ENCODE measurements around the gene AGPS. TPM values are rescaled to one million over a fixed set of nuclear protein-coding genes. Genes with fewer than 3 reads are reported as not detected.
A peak's percentile ranks its signal among the peaks of the same experiment; 100 is the strongest.

Gene AGPS
- total and polyA plus RNA-seq, 9 of the 15 experiments (the other 6 are each of a cell fraction or from before 2014, with no cell fraction given): 15.5 to 211 (median 63.1) TPM

DNA sequence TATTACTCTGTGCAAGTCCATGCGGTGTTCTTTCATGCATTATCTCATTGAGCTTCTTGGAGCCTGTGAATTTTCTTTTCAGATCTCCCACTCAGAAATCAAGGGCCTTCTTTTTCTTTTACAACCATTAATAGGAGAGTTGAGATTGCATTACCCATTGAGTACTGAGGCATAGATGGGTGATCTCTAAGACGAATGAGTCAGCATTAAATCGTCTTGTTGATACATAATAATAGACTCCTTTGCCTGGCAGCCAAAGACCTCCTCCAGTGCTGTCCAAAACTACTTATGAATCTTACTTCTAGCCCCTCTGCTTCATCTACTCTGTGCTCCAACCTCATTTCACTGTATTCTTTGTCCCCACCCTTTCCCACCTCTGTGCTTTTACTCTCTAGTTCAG, 180.5 kb downstream of the AGPS start:
- ChIA-PET CTCF (ENCODE audit: low intra/inter-chr PET ratio) (no interaction called here), POLR2A (interaction anchor here (0.9 to 2.2 kb wide), 3 partner anchors 8 to 20 kb away, joined by 3 to 8 read pairs (median 5); no protein-coding TSS in a partner anchor)
- DNase-seq (ENCODE audit: extremely low read depth in 1 of 4, low spot score in 3 of 4): no peak
- H3K4me2 ChIP-seq (ENCODE audit: insufficient read depth, low read length): no peak overlapping the region
- no TSS peak for BruUV-seq (replicated peaks)
- ATAC-seq: no peak; the same call in 2 of the 3 replicates
- no peaks in the 10 kb centered on the region for H3K36me3 ChIP-seq (ENCODE audit: control insufficient read depth, insufficient read depth, low read length)
- H3K9me3 ChIP-seq (replicated peaks; ENCODE audit: control insufficient read depth, insufficient read depth, low read depth, low read length): no peaks in the 10 kb centered on the region
- no peaks in the 10 kb centered on the region for H4K20me1 ChIP-seq (replicated peaks; ENCODE audit: control insufficient read depth, insufficient read depth, low read length)
- H3K79me2 ChIP-seq (ENCODE audit: control insufficient read depth, insufficient read depth, low read length): no peaks in the 10 kb centered on the region
- peaks cover 4 to 19% of the 10 kb centered on the region in 2 experiments; a peak in 4 of 5 replicates for H3K27me3 ChIP-seq (ENCODE audit: control insufficient read depth in 2 of 2, insufficient read depth in 2 of 2, low read length in 2 of 2)
- no peak overlapping the region for H3K4me3 ChIP-seq
- no peak overlapping the region for H3K27ac ChIP-seq (ENCODE audit: extremely low read depth, low read depth, low read length)
- in situ Hi-C loops (cut with MboI): no loop called here
- H3K4me1 ChIP-seq (replicated peaks in 1 of 2; ENCODE audit: control insufficient read depth in 2 of 2, insufficient read depth in 2 of 2, low read length in 2 of 2): no peaks in the 10 kb centered on the region
- H3K9me1 ChIP-seq (ENCODE audit: control insufficient read depth, insufficient read depth, low read length): no peaks in the 10 kb centered on the region
- 4% methylated on average over 3 of the region's 3 CpGs for WGBS (ENCODE audit: insufficient coverage, low coverage, missing lambda C conversion rate)
- H3K9ac ChIP-seq (ENCODE audit: insufficient read depth in 1 of 2, low read depth in 2 of 2, low read length in 2 of 2): no peak overlapping the region
- TF ChIP-seq MAFG (tag; conservative IDR thresholded peaks at IDR 0.05) (peak; percentile 86), MCM5 (IDR thresholded peaks at IDR 0.05; ENCODE audit: low read depth) (no peak), MEF2A (IDR thresholded peaks at IDR 0.05; ENCODE audit: control insufficient read depth, low read depth, low read length) (no peak), NFYB (IDR thresholded peaks at IDR 0.05; ENCODE audit: extremely low read depth, insufficient read length) (no peak), C11orf30 (IDR thresholded peaks at IDR 0.05; ENCODE audit: low read depth) (peak; percentile 76), RBM39 (optimal IDR thresholded peaks at IDR 0.05; ENCODE audit: low read depth, low read length) (no peak), MAFK (IDR thresholded peaks at IDR 0.05; ENCODE audit: low read length) (peak; percentile 41; the same call in 1 of the 2 replicates), NFE2L1 (tag; IDR thresholded peaks at IDR 0.05; ENCODE audit: borderline replicate concordance, low read depth) (peak; percentile 69; the same call in 1 of the 2 replicates), NFE2 (IDR thresholded peaks at IDR 0.05; ENCODE audit: low read depth) (peak; percentile 69), MAFF (IDR thresholded peaks at IDR 0.05; ENCODE audit: low read length) (peak; percentile 76), ZNF316 (IDR thresholded peaks at IDR 0.05) (peak; percentile 82)
- TF ChIP-seq, protein P1, sequence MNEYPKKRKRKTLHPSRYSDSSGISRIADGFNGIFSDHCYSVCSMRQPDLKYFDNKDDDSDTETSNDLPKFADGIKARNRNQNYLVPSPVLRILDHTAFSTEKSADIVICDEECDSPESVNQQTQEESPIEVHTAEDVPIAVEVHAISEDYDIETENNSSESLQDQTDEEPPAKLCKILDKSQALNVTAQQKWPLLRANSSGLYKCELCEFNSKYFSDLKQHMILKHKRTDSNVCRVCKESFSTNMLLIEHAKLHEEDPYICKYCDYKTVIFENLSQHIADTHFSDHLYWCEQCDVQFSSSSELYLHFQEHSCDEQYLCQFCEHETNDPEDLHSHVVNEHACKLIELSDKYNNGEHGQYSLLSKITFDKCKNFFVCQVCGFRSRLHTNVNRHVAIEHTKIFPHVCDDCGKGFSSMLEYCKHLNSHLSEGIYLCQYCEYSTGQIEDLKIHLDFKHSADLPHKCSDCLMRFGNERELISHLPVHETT (CRISPR knock-in tag; conservative IDR thresholded peaks at IDR 0.05 in 1 of 2, IDR thresholded peaks at IDR 0.05 in 1 of 2): no peak
- no peak overlapping the region for H2AFZ ChIP-seq (ENCODE audit: low read depth, low read length)
- intact Hi-C loops (cut with micrococcal nuclease): no loop called here
- FAIRE-seq: no peak
